ENCODE data around the gene AKAP13.
"Not testable (repeated sequence)": the region's sequence is repeated elsewhere in the genome, so short reads cannot be mapped to it uniquely, and the experiment has no call there.

The AKAP13 gene

GRCh38 chr15:85652457-85652856 lies 272.1 kb downstream of the AKAP13 start:
- TF ChIP-seq, protein P1, sequence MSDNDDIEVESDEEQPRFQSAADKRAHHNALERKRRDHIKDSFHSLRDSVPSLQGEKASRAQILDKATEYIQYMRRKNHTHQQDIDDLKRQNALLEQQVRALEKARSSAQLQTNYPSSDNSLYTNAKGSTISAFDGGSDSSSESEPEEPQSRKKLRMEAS (IDR thresholded peaks at IDR 0.05; ENCODE audit: low read depth, low read length): no peak
- TF ChIP-seq, protein P2, sequence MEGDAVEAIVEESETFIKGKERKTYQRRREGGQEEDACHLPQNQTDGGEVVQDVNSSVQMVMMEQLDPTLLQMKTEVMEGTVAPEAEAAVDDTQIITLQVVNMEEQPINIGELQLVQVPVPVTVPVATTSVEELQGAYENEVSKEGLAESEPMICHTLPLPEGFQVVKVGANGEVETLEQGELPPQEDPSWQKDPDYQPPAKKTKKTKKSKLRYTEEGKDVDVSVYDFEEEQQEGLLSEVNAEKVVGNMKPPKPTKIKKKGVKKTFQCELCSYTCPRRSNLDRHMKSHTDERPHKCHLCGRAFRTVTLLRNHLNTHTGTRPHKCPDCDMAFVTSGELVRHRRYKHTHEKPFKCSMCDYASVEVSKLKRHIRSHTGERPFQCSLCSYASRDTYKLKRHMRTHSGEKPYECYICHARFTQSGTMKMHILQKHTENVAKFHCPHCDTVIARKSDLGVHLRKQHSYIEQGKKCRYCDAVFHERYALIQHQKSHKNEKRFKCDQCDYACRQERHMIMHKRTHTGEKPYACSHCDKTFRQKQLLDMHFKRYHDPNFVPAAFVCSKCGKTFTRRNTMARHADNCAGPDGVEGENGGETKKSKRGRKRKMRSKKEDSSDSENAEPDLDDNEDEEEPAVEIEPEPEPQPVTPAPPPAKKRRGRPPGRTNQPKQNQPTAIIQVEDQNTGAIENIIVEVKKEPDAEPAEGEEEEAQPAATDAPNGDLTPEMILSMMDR (IDR thresholded peaks at IDR 0.05; ENCODE audit: low read depth, low read length): no peak
- no peak for TF ChIP-seq MYC (IDR thresholded peaks at IDR 0.05; ENCODE audit: low read depth, low read length)
- TF ChIP-seq POLR2A (IDR thresholded peaks at IDR 0.05; ENCODE audit: extremely low read depth, insufficient read length): no peak
- DNase-seq (ENCODE audit: low read depth): no peak
- no peak overlapping the region for H3K4me3 ChIP-seq (ENCODE audit: low read depth, low read length)

GRCh38 chr15:85657132-85657531 lies 276.7 kb downstream of the AKAP13 start:
- TF ChIP-seq POLR2A (IDR thresholded peaks at IDR 0.05; ENCODE audit: extremely low read depth, insufficient read length) (no peak), MYC (IDR thresholded peaks at IDR 0.05; ENCODE audit: low read depth, low read length) (no peak)
- TF ChIP-seq, protein P1 (IDR thresholded peaks at IDR 0.05; ENCODE audit: low read depth, low read length): no peak
- H3K4me3 ChIP-seq (ENCODE audit: low read depth, low read length): no peak overlapping the region
- no peak for DNase-seq (ENCODE audit: low read depth)

- TF ChIP-seq MYC (IDR thresholded peaks at IDR 0.05; ENCODE audit: low read depth, low read length): no peak
- no peak for DNase-seq (ENCODE audit: low read depth)
- H3K4me3 ChIP-seq (ENCODE audit: low read depth, low read length): no peak overlapping the region
Observed at GRCh38 chr15:85658816-85659215, 278.4 kb downstream of the AKAP13 start.

- TF ChIP-seq MYC (IDR thresholded peaks at IDR 0.05; ENCODE audit: low read depth, low read length) (no peak), POLR2A (IDR thresholded peaks at IDR 0.05; ENCODE audit: extremely low read depth, insufficient read length) (no peak)
- TF ChIP-seq, protein P2 (IDR thresholded peaks at IDR 0.05; ENCODE audit: low read depth, low read length): no peak
- TF ChIP-seq, protein P1 (IDR thresholded peaks at IDR 0.05; ENCODE audit: low read depth, low read length): no peak
- no peak overlapping the region for H3K4me3 ChIP-seq (ENCODE audit: low read depth, low read length)
- no peak for DNase-seq (ENCODE audit: low read depth)
Observed at GRCh38 chr15:85661859-85662258, 281.5 kb downstream of the AKAP13 start.

GRCh38 chr15:85665677-85666076 lies 285.3 kb downstream of the AKAP13 start:
- not testable (repeated sequence) for H3K4me3 ChIP-seq (ENCODE audit: low read depth, low read length); DNase-seq (ENCODE audit: low read depth)

DNA sequence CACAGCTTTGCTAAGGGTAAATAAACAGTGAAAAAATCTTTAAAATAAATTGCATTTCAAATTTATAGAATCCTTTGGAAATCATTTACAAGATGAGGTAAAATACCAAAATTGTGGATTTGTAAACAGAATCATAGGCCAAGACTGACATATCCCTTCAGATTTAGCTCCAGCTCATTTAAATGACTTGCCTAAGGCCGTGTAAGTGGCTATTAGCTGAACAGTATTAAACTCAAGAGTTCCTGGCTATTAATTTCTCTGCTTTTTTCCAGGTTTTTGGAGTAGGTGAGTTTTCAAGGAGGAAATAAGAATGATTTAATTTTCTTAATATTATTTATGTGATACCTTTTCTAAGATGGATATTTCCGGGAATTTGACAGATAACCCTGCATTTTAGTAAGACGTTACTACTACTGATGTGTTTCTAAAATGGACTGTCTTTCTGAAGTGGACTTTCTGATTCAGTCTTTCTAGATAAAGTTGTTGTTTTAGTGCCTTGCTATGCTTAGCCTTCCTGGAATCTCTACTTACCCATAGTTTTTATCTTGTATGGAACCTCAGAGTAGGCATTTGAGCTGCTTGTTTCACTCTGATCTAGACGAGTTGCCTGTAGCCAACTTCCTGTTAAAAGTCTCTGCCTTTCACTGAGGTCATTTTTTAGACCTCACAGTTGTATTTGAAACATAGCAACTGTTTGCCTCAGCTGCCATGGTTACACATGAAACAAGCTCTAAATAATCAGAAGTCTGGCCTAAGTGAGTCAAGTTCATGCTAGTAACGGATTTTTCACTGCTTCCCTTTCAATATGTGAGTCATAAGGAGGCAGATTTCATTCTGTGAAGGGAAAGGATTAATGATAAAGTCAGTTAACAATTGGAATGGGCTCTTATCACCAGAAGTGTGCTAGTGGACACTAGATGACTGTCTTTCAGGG lies 287.4 kb downstream of the AKAP13 start:
- H3K4me3 ChIP-seq (ENCODE audit: low read depth, low read length): no peak overlapping the region
- TF ChIP-seq, protein P1 (IDR thresholded peaks at IDR 0.05; ENCODE audit: low read depth, low read length): no peak
- TF ChIP-seq POLR2A (IDR thresholded peaks at IDR 0.05; ENCODE audit: extremely low read depth, insufficient read length) (no peak), MYC (IDR thresholded peaks at IDR 0.05; ENCODE audit: low read depth, low read length) (no peak)
- TF ChIP-seq, protein P2 (IDR thresholded peaks at IDR 0.05; ENCODE audit: low read depth, low read length): no peak
- peak; percentile 67 for DNase-seq (ENCODE audit: low read depth)

DNA sequence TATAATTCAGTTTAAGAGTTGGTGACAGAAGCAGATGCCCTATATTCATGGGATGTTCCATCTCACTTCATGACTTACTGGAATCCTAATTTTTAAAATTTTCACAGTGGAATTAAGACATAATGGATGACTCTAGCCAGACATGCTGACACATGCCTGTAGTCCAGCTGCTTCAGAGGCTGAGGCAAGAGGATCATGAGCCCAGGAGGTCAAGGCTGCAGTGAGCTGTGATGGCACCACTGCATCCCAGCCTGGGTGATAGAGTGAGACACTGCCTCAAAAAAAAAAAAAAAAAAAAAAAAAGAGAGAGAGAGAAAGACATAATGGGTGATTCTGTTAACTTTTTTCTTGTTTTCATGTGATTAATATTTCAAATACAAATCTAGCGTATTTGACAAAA lies 290.8 kb downstream of the AKAP13 start:
- TF ChIP-seq, protein P2 (IDR thresholded peaks at IDR 0.05; ENCODE audit: low read depth, low read length): no peak
- TF ChIP-seq MYC (IDR thresholded peaks at IDR 0.05; ENCODE audit: low read depth, low read length) (no peak), POLR2A (IDR thresholded peaks at IDR 0.05; ENCODE audit: extremely low read depth, insufficient read length) (no peak)
- TF ChIP-seq, protein P1 (IDR thresholded peaks at IDR 0.05; ENCODE audit: low read depth, low read length): no peak
- no peak for DNase-seq (ENCODE audit: low read depth)
- no peak overlapping the region for H3K4me3 ChIP-seq (ENCODE audit: low read depth, low read length)

All from NB4 (cell line).